Keratinocyte (primary cell): ENCODE results near the gene PBX2. TPM values are rescaled to one million over a fixed set of nuclear protein-coding genes. Genes with fewer than 3 reads are reported as not detected.

ENCODE experiments used
- DNase-seq: peaks from one replicate; pipeline ENCODE4 v3.0.0-alpha.2; 2011; ENCODE audit warnings: low read depth, missing footprints, low spot score
- FAIRE-seq: peaks from 2 replicates; lab custom pipeline; 2011; peaks lifted over from hg19 to GRCh38; lab: Jason Lieb, UNC
- H2AFZ ChIP-seq: 2 replicates; pipeline ENCODE4 v1.6.0; 2012; ENCODE audit warnings: low read length, control low read depth, inconsistent platforms; ENCODE audit not compliant: control insufficient read depth
- H3K27ac ChIP-seq: 2 replicates; pipeline ENCODE4 v1.5.1; 2011; ENCODE audit warnings: low read length; ENCODE audit not compliant: control insufficient read depth, insufficient read depth
- H3K27me3 ChIP-seq: 3 replicates; pipeline ENCODE4 v1.6.0; 2011; ENCODE audit warnings: low read length; ENCODE audit not compliant: control insufficient read depth, insufficient read depth; ENCODE audit errors: extremely low read depth
- H3K36me3 ChIP-seq, 2 experiments: 2 replicates in 1 of 2; 3 replicates in 1 of 2; pipeline ENCODE4 v1.5.1; 2011; ENCODE audit warnings: low read length in 2 of 2, mild to moderate bottlenecking in 1 of 2; ENCODE audit not compliant: control insufficient read depth in 2 of 2, insufficient read depth in 2 of 2; ENCODE audit errors: extremely low read depth in 1 of 2
- H3K4me1 ChIP-seq: 3 replicates; pipeline ENCODE4 v1.5.1; 2011; ENCODE audit warnings: low read length; ENCODE audit not compliant: control insufficient read depth, insufficient read depth; ENCODE audit errors: extremely low read depth
- H3K4me2 ChIP-seq: 3 replicates; pipeline ENCODE4 v1.6.0; 2011; ENCODE audit warnings: low read depth, low read length; ENCODE audit not compliant: control insufficient read depth, insufficient read depth; ENCODE audit errors: extremely low read depth
- H3K4me3 ChIP-seq, 3 experiments: fragments of 200-600 bp in 1 of 3; sonication (generic) in 1 of 3; 2 replicates in 2 of 3; 3 replicates in 1 of 3; pipeline ENCODE4 v1.5.1; 2011 to 2016; ENCODE audit warnings: low read length in 3 of 3, mild to moderate bottlenecking in 3 of 3, control low read depth in 2 of 3, inconsistent platforms in 1 of 3, low read depth in 1 of 3, mixed read lengths in 1 of 3, mixed run types in 1 of 3, moderate library complexity in 1 of 3; ENCODE audit not compliant: control insufficient read depth in 2 of 3, insufficient read depth in 2 of 3; ENCODE audit errors: extremely low read depth in 1 of 3
- H3K79me2 ChIP-seq: 2 replicates; pipeline ENCODE4 v1.6.0; 2012; ENCODE audit warnings: low read length; ENCODE audit not compliant: control insufficient read depth, insufficient read depth
- H3K9ac ChIP-seq: 3 replicates; pipeline ENCODE4 v1.6.0; 2011; ENCODE audit warnings: low read length; ENCODE audit not compliant: control insufficient read depth, insufficient read depth; ENCODE audit errors: extremely low read depth
- H3K9me1 ChIP-seq: 3 replicates; pipeline ENCODE4 v1.6.0; 2011; ENCODE audit warnings: low read length; ENCODE audit not compliant: control insufficient read depth, insufficient read depth; ENCODE audit errors: extremely low read depth
- H3K9me3 ChIP-seq: 2 replicates; pipeline ENCODE4 v1.5.1; 2012; ENCODE audit warnings: low read depth, low read length; ENCODE audit not compliant: control insufficient read depth
- H4K20me1 ChIP-seq: 3 replicates; pipeline ENCODE4 v1.6.0; 2011; ENCODE audit warnings: low read length; ENCODE audit not compliant: control insufficient read depth, insufficient read depth; ENCODE audit errors: extremely low read depth
- CTCF ChIP-seq, 3 experiments: IDR thresholded peaks in 1 of 3; conservative IDR thresholded peaks in 1 of 3; optimal IDR thresholded peaks in 1 of 3; 2 replicates in 2 of 3; 3 replicates in 1 of 3; pipeline versions ENCODE3 to v1.5.1; 2011; ENCODE audit warnings: low read length in 3 of 3, mild to moderate bottlenecking in 3 of 3, moderate library complexity in 2 of 3, control low read depth in 1 of 3, inconsistent platforms in 1 of 3; ENCODE audit not compliant: insufficient read depth in 2 of 3; ENCODE audit errors: extremely low read depth in 1 of 3
- EZH2 ChIP-seq: IDR thresholded peaks from one replicate; pipeline ENCODE4 v1.6.1; 2012; ENCODE audit warnings: inconsistent platforms, mild to moderate bottlenecking, low read length, moderate library complexity
- dilution Hi-C: fragments of 300-500 bp; cut with MboI; formaldehyde crosslinking; loops from one replicate; pipeline ENCODE4 v1.7.0; 2020; ENCODE audit warnings: low sequenced_read_pairs; ENCODE audit not compliant: extremely low pct_ligation_motif_present
- polyA plus RNA-seq, 5 experiments: library from polyadenylated mRNA; depleted of rRNA in 3 of 5; stranded (reverse) in 3 of 5; stranded (forward) in 1 of 5; unstranded in 1 of 5; fragments of >200 nt; gene quantifications; 1 replicate in 1 of 5; 2 replicates in 3 of 5; 3 replicates in 1 of 5; pipeline versions ENCODE4 v1.2.1 to v1.2.3, GENCODE V29; 2011 to 2012; ENCODE audit warnings: missing spikeins in 2 of 5, low read depth in 1 of 5, low replicate concordance in 1 of 5

Gene PBX2
- polyA plus RNA-seq, 1 donor (not counting 4 experiments of a cell fraction or from before 2014, with no cell fraction given), result 43.5 TPM

GRCh38 chr6:32170294-32170693 lies 19.7 kb downstream of the PBX2 start:
- Histone ChIP-seq H3K9ac (no peak overlapping the region), H4K20me1 (no peaks in the 10 kb centered on the region), H3K4me3 (no peak overlapping the region), H3K27me3 (no peaks in the 10 kb centered on the region), H3K9me1 (no peaks in the 10 kb centered on the region), H3K4me1 (peaks cover 28% of the 10 kb centered on the region), H3K36me3 (peaks cover 22 to 23% of the 10 kb centered on the region in 2 experiments), H3K4me2 (no peak overlapping the region), H2AFZ (no peak overlapping the region), H3K79me2 (peaks cover 17% of the 10 kb centered on the region), H3K27ac (no peak overlapping the region), H3K9me3 (no peaks in the 10 kb centered on the region)
- dilution Hi-C loops, result no loop called here
- FAIRE-seq (no peak), DNase-seq (no peak)
- TF ChIP-seq CTCF (optimal IDR thresholded peaks at IDR 0.05 in 1 of 3, IDR thresholded peaks at IDR 0.05 in 1 of 3, conservative IDR thresholded peaks at IDR 0.05 in 1 of 3; ENCODE audit: extremely low read depth in 1 of 3, insufficient read depth in 2 of 3, low read length in 3 of 3) (no peak), EZH2 (no peak)

GRCh38 chr6:32168807-32169591 lies 21.0 kb downstream of the PBX2 start:
- TF ChIP-seq EZH2 (no peak), CTCF (optimal IDR thresholded peaks at IDR 0.05 in 1 of 3, IDR thresholded peaks at IDR 0.05 in 1 of 3, conservative IDR thresholded peaks at IDR 0.05 in 1 of 3; ENCODE audit: extremely low read depth in 1 of 3, insufficient read depth in 2 of 3, low read length in 3 of 3) (no peak)
- H3K9me3 ChIP-seq, result no peaks in the 10 kb centered on the region
- FAIRE-seq, result no peak
- H3K79me2 ChIP-seq, result peaks cover 4% of the 10 kb centered on the region
- H4K20me1 ChIP-seq, result no peaks in the 10 kb centered on the region
- peaks cover 19 to 23% of the 10 kb centered on the region in 2 experiments for H3K36me3 ChIP-seq
- H2AFZ ChIP-seq, result no peak overlapping the region
- H3K4me1 ChIP-seq, result peaks cover 17% of the 10 kb centered on the region
- H3K9me1 ChIP-seq, result no peaks in the 10 kb centered on the region
- no peak overlapping the region for H3K27ac ChIP-seq
- dilution Hi-C loops, result no loop called here
- H3K4me2 ChIP-seq, result no peak overlapping the region
- no peaks in the 10 kb centered on the region for H3K27me3 ChIP-seq
- no peak for DNase-seq
- H3K4me3 ChIP-seq, result no peak overlapping the region
- no peak overlapping the region for H3K9ac ChIP-seq
